Right cardiac atrium (tissue), 5 donors: Measurements from ENCODE around the gene ISOC2. TPM values are rescaled to one million over a fixed set of nuclear protein-coding genes. Genes with fewer than 3 reads are reported as not detected.
A peak's percentile ranks its signal among the peaks of the same experiment; 100 is the strongest.

Source experiments
- ATAC-seq, 2 donors: fragments of 200-7000 bp; cut with Tn5 transposase; one replicate each; pipeline versions ENCODE4 v1.8.0 to v1.9.1; 2020; ENCODE audit warnings: moderate library complexity in 2 of 2, mild to moderate bottlenecking in 1 of 2
- DNase-seq, 3 donors: peaks; one replicate each; pipeline ENCODE4 v3.0.0-alpha.2; 2020
- H3K27ac ChIP-seq: one replicate; pipeline ENCODE4 v1.5.1; 2013; ENCODE audit warnings: mild to moderate bottlenecking, low read length, control low read depth, moderate library complexity
- H3K27me3 ChIP-seq: one replicate; pipeline ENCODE4 v1.6.1; 2013; ENCODE audit not compliant: control insufficient read depth, insufficient read depth
- H3K4me1 ChIP-seq: one replicate; pipeline ENCODE4 v1.6.1; 2013; ENCODE audit warnings: low read length; ENCODE audit not compliant: control insufficient read depth, insufficient read depth
- H3K4me3 ChIP-seq: one replicate; pipeline ENCODE4 v1.5.1; 2013; ENCODE audit warnings: low read length, control low read depth
- H3K9me3 ChIP-seq: one replicate; pipeline ENCODE4 v1.6.1; 2013; ENCODE audit warnings: low read length; ENCODE audit not compliant: control insufficient read depth
- WGBS: extraction: QIAGEN DNeasy Blood & Tissue Kit; methylation state at CpG from one replicate; pipeline ENCODE4 v1.1.7; 2013; 5-methylcytosine and 5-hydroxymethylcytosine counted together
- intact Hi-C, 4 donors: fragments of 100-400 bp; cut with DNase I; formaldehyde crosslinking; loops; one replicate each; pipeline versions ENCODE4 v1.11.0 to v1.14.0; 2022 to 2023
- polyA plus RNA-seq: library from polyadenylated mRNA; stranded (reverse); fragments of 200-250 nt; gene quantifications from one replicate; pipeline ENCODE4 v1.2.3, GENCODE V29; 2013
- total RNA-seq, 4 donors: library from RNA; stranded (reverse); fragmentation: NEBNext Ultra II Directional; extraction: Animal tissue kit (Norgen Biotek cat#: 25700); gene quantifications; one replicate each; pipeline ENCODE4 v1.2.1, GENCODE V29; 2021
- donor health status: healthy with polysubstance abuse.
- donor health status: DM: no; HTN: yes; CAD: no.
- donor health status: DM: no; HTN: no; CAD: no.
- donor health status: DM: no; HTN: yes; CAD: no; lungs with severe emphysema.
- donor health status: DM: yes; HTN: yes; CAD: no.

ISOC2 gene
- total and polyA plus RNA-seq, 5 donors: 49.6 to 111 (median 62.5) TPM

DNA sequence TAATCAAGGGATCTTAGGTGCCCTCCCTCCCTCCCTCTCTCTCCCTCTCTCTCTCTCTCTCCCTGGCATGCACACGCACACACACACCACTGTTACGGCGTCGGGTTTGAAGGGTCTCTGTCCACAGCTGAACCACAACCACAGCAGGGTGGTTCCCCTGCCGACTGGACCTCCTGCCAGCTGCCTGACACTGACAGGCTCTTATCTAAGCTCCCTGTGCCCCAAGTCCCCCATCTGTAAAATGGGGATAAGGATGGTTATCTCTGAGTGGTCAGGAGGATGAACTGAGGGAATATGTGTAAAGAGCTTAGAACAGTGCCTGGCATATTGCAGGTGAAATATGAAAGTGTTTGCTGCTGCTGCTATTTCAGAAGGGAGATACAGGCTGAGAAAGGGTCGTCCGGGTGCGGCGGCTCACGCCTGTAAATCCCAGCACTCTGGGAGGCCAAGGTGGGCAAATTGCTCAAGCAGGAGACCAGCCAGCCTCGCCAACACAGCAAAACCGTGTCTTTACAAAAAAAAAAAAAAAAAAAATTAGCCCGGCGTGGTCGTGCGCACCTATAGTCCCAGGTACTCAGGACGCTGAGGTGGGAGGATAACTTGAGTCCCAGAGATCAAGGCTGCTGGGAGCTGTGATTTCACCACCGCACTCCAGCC is 17.5 kb downstream of the ISOC2 start:
- Histone ChIP-seq H3K4me1 (no peaks in the 10 kb centered on the region), H3K4me3 (no peak overlapping the region), H3K27ac (no peak overlapping the region), H3K9me3 (no peaks in the 10 kb centered on the region), H3K27me3 (no peaks in the 10 kb centered on the region)
- DNase-seq (no peak), ATAC-seq (no peak)
- intact Hi-C loops: no loop called here
- 32% methylated on average over 18 of the region's 18 CpGs for WGBS

DNA sequence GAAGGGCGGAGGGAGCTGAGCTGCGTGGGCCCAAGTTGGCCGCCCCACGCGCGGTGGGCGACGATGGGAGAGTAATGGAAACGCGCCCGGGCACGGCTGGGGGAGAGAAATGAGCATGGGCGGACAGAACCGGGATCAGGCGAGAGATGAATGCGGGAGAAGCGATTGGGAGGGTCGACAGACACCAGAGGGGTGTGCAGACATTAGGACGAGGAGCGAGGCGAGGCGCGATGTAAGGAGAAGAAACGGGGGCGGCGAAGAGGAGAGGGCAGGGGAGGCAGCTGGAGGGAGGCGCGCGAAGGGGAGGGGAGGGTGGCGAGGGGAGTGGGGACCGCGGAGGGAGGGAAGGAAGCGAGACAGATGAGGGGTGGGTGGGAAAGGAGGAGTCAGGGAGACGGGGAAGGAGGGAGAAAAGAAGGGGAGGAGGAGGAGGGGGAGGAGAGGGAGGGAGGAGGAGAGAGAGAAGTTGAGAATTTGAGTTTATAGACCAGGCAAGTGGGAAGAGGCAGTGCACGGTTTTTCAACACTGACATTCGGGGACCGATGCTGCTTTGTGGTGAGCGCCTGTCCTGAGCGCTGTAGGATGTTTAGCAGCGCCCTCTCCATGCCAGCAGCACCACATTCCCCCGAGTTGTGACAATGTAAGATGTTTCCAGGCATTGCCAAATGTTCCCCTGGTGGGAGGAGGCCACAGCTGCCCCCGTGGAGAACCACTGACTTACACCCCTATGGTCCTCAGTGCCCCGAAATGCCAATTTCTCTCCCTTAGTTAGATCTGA is 18.2 kb downstream of the ISOC2 start, which contains the start of gene SHISA7:
TSS of gene SHISA7 (minus strand) at position 256 of the 779 bp plus-strand sequence. CDS start 437 bp downstream, outside the sequence.
- no peak for DNase-seq
- no peaks in the 10 kb centered on the region for H3K4me1 ChIP-seq
- no peak within 1 kb of the TSS for H3K4me3 ChIP-seq
- H3K27ac ChIP-seq: no peak within 1 kb of the TSS
- ATAC-seq: no peak
- no peaks in the 10 kb centered on the region for H3K27me3 ChIP-seq
- intact Hi-C loops: no loop called here
- H3K9me3 ChIP-seq: no peaks in the 10 kb centered on the region
- WGBS: 2% methylated on average over 43 of the region's 43 CpGs

GRCh38 chr19:55442372-55442961 is 19.0 kb downstream of the ISOC2 start:
- 1% methylated on average over 72 of the region's 72 CpGs for WGBS
- no peaks in the 10 kb centered on the region for H3K9me3 ChIP-seq
- no peak overlapping the region for H3K4me3 ChIP-seq
- no peaks in the 10 kb centered on the region for H3K27me3 ChIP-seq
- DNase-seq (no peak), ATAC-seq (no peak)
- no peak overlapping the region for H3K27ac ChIP-seq
- H3K4me1 ChIP-seq: no peaks in the 10 kb centered on the region
- intact Hi-C loops: no loop called here

GRCh38 chr19:55441692-55442321 is 19.6 kb downstream of the ISOC2 start:
- WGBS: 3% methylated on average over 39 of the region's 39 CpGs
- Histone ChIP-seq H3K4me3 (no peak overlapping the region), H3K27ac (no peak overlapping the region), H3K4me1 (no peaks in the 10 kb centered on the region), H3K9me3 (no peaks in the 10 kb centered on the region), H3K27me3 (no peaks in the 10 kb centered on the region)
- DNase-seq: peak in 1 of 3 donors; percentile 53
- intact Hi-C loops: no loop called here
- no peak for ATAC-seq

DNA sequence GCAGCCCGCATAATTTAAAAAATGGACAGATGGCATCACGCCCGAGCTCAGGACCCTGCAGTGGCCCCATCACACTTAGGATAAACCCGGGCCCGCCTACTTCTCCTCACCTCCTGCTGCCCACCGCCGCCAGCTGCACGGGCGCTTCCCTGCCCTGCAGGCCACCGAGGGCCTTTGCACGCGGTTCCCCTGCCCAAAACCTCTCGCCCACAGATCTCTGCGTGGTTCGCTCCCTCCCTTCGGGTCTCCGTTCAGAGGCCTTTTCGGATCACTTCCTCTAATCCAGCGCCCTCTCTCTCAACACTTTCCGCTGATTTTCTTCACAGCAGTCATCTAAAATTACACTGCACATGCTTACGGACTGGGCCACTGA is 20.1 kb downstream of the ISOC2 start:
- ATAC-seq (no peak), DNase-seq (no peak)
- intact Hi-C loops: no loop called here
- no peaks in the 10 kb centered on the region for H3K27me3 ChIP-seq
- WGBS: 4% methylated on average over 21 of the region's 21 CpGs
- H3K4me1 ChIP-seq: no peaks in the 10 kb centered on the region
- no peaks in the 10 kb centered on the region for H3K9me3 ChIP-seq
- H3K27ac ChIP-seq: no peak overlapping the region
- H3K4me3 ChIP-seq: no peak overlapping the region

- no peak overlapping the region for H3K27ac ChIP-seq
- no peaks in the 10 kb centered on the region for H3K4me1 ChIP-seq
- no peak for ATAC-seq
- intact Hi-C loops: no loop called here
- 8% methylated on average over 39 of the region's 39 CpGs for WGBS
- no peaks in the 10 kb centered on the region for H3K9me3 ChIP-seq
- no peak overlapping the region for H3K4me3 ChIP-seq
- DNase-seq: peak in 2 of 3 donors; percentile 62 to 68
- no peaks in the 10 kb centered on the region for H3K27me3 ChIP-seq
These were observed 20.9 kb downstream of the ISOC2 start for GRCh38 chr19:55440411-55441105.

DNA sequence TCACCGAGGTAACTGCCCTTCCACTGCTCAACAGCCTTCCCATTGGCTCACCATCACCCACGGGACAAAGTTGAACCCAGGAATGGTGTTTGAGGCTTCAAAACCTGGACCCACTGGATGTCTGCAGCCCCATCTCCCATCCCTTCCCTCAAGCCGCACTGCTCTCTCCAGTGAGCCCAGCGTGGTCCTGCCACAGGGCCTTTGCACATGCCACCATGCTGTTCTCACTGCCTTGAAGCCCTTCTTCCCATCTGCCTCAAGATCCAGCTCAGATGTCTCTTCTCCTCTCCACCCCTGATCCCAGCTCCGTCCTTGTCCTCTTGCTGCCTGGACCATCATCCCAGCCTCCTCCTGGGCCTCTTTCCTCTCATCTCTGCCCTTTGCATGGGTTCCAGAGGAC is 22.4 kb downstream of the ISOC2 start:
- DNase-seq (no peak), ATAC-seq (no peak)
- no peaks in the 10 kb centered on the region for H3K9me3 ChIP-seq
- WGBS: 78% methylated on average over 5 of the region's 5 CpGs
- H3K4me3 ChIP-seq: no peak overlapping the region
- no peak overlapping the region for H3K27ac ChIP-seq
- H3K27me3 ChIP-seq: no peaks in the 10 kb centered on the region
- no peaks in the 10 kb centered on the region for H3K4me1 ChIP-seq
- intact Hi-C loops: no loop called here

GRCh38 chr19:55437410-55437809 is 24.0 kb downstream of the ISOC2 start:
- intact Hi-C loops: no loop called here
- ATAC-seq (peak; percentile 66 to 77), DNase-seq (peak; percentile 50 to 84 (median 84))
- Histone ChIP-seq H3K27me3 (no peaks in the 10 kb centered on the region), H3K9me3 (no peaks in the 10 kb centered on the region), H3K4me1 (no peaks in the 10 kb centered on the region), H3K4me3 (no peak overlapping the region), H3K27ac (no peak overlapping the region)
- WGBS: 3% methylated on average over 17 of the region's 17 CpGs

GRCh38 chr19:55436847-55437246 is 24.6 kb downstream of the ISOC2 start:
- Histone ChIP-seq H3K4me3 (no peak overlapping the region), H3K27ac (no peak overlapping the region), H3K4me1 (no peaks in the 10 kb centered on the region), H3K27me3 (no peaks in the 10 kb centered on the region), H3K9me3 (no peaks in the 10 kb centered on the region)
- WGBS: 40% methylated on average over 8 of the region's 8 CpGs
- DNase-seq: no peak
- ATAC-seq: no peak
- intact Hi-C loops: no loop called here

DNA sequence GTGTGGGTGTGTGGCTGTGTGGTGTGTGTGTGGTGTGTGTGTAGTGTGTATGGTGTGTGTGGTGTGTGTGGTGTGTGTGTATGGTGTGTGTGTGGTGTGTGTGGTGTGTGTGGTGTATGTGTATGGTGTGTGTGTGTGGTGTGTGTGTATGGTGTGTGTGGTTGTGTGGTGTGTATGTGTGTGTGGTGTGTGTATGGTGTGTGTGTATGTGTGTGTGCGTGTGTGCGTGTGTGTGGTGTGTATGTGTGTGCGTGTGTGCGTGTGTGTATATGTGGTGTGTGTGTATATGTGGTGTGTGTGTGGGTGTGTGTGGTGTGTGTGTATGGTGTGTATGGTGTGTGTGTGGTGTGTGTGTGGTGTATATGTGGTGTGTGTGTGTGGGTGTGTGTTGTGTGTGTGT is 26.4 kb downstream of the ISOC2 start:
- ATAC-seq: no peak

More for the DNA sequence above, 26.4 kb downstream of the ISOC2 start:
- no peak overlapping the region for H3K4me3 ChIP-seq
- no peaks in the 10 kb centered on the region for H3K27me3 ChIP-seq
- intact Hi-C loops: no loop called here
- H3K4me1 ChIP-seq: no peaks in the 10 kb centered on the region
- no peaks in the 10 kb centered on the region for H3K9me3 ChIP-seq
- H3K27ac ChIP-seq: no peak overlapping the region
- no peak for DNase-seq
- 94% methylated on average over 4 of the region's 4 CpGs for WGBS
